WERI-Rb-1 (cell line): ENCODE measurements around the gene PAF1.

Experiments used
- DNase-seq: peaks from one replicate; pipeline ENCODE4 v3.0.0-alpha.2; 2020
- H3K27ac ChIP-seq: fragments of 250-450 bp; sonication (Bioruptor Pico); 2 replicates; pipeline ENCODE4 v1.5.1; 2020; ENCODE audit warnings: mild to moderate bottlenecking, moderate library complexity
- H3K27me3 ChIP-seq: fragments of 250-450 bp; sonication (Bioruptor Pico); 2 replicates; pipeline ENCODE4 v1.5.1; 2021; ENCODE audit warnings: mild to moderate bottlenecking, low read depth, moderate library complexity; ENCODE audit not compliant: insufficient read depth, severe bottlenecking
- H3K36me3 ChIP-seq: fragments of 250-450 bp; sonication (Bioruptor Pico); 2 replicates; pipeline ENCODE4 v1.5.1; 2020; ENCODE audit warnings: mild to moderate bottlenecking, moderate library complexity
- H3K4me3 ChIP-seq: 2 replicates; pipeline ENCODE4 v1.5.1; 2011; ENCODE audit warnings: low read depth, mild to moderate bottlenecking, control low read depth, low read length
- H3K9me3 ChIP-seq: fragments of 250-450 bp; sonication (Bioruptor Pico); 2 replicates; pipeline ENCODE4 v1.5.1; 2021; ENCODE audit warnings: mild to moderate bottlenecking, moderate library complexity; ENCODE audit not compliant: severe bottlenecking
- TF ChIP-seq, protein P1 (sequence below): IDR thresholded peaks from 2 replicates; pipeline ENCODE4 v1.5.1; 2011; ENCODE audit warnings: low read depth, mild to moderate bottlenecking, control low read depth, inconsistent platforms, low read length

Gene PAF1

GRCh38 chr19:39369200-39369599 lies 21.7 kb downstream of the PAF1 start:
- peaks cover 75% of the 10 kb centered on the region for H3K36me3 ChIP-seq

GRCh38 chr19:39365531-39365930 lies 25.4 kb downstream of the PAF1 start:
- H3K9me3 ChIP-seq: no peaks in the 10 kb centered on the region
- no peak overlapping the region for H3K4me3 ChIP-seq
- peaks cover 57% of the 10 kb centered on the region for H3K36me3 ChIP-seq
- H3K27ac ChIP-seq: no peak overlapping the region
- H3K27me3 ChIP-seq: no peaks in the 10 kb centered on the region
- DNase-seq: no peak
- TF ChIP-seq, protein P1, sequence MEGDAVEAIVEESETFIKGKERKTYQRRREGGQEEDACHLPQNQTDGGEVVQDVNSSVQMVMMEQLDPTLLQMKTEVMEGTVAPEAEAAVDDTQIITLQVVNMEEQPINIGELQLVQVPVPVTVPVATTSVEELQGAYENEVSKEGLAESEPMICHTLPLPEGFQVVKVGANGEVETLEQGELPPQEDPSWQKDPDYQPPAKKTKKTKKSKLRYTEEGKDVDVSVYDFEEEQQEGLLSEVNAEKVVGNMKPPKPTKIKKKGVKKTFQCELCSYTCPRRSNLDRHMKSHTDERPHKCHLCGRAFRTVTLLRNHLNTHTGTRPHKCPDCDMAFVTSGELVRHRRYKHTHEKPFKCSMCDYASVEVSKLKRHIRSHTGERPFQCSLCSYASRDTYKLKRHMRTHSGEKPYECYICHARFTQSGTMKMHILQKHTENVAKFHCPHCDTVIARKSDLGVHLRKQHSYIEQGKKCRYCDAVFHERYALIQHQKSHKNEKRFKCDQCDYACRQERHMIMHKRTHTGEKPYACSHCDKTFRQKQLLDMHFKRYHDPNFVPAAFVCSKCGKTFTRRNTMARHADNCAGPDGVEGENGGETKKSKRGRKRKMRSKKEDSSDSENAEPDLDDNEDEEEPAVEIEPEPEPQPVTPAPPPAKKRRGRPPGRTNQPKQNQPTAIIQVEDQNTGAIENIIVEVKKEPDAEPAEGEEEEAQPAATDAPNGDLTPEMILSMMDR: no peak

More at GRCh38 chr19:39369200-39369599, 21.7 kb downstream of the PAF1 start:
- no peak overlapping the region for H3K27ac ChIP-seq
- no peak for DNase-seq
- H3K9me3 ChIP-seq: no peaks in the 10 kb centered on the region
- no peak overlapping the region for H3K4me3 ChIP-seq
- TF ChIP-seq, protein P1: no peak
- no peaks in the 10 kb centered on the region for H3K27me3 ChIP-seq

- Histone ChIP-seq H3K9me3 (no peaks in the 10 kb centered on the region), H3K36me3 (peaks cover 54% of the 10 kb centered on the region), H3K27me3 (no peaks in the 10 kb centered on the region), H3K4me3 (no peak overlapping the region), H3K27ac (no peak overlapping the region)
- TF ChIP-seq, protein P1: no peak
- no peak for DNase-seq
These were observed 26.9 kb downstream of the PAF1 start for GRCh38 chr19:39363901-39364457.

DNA sequence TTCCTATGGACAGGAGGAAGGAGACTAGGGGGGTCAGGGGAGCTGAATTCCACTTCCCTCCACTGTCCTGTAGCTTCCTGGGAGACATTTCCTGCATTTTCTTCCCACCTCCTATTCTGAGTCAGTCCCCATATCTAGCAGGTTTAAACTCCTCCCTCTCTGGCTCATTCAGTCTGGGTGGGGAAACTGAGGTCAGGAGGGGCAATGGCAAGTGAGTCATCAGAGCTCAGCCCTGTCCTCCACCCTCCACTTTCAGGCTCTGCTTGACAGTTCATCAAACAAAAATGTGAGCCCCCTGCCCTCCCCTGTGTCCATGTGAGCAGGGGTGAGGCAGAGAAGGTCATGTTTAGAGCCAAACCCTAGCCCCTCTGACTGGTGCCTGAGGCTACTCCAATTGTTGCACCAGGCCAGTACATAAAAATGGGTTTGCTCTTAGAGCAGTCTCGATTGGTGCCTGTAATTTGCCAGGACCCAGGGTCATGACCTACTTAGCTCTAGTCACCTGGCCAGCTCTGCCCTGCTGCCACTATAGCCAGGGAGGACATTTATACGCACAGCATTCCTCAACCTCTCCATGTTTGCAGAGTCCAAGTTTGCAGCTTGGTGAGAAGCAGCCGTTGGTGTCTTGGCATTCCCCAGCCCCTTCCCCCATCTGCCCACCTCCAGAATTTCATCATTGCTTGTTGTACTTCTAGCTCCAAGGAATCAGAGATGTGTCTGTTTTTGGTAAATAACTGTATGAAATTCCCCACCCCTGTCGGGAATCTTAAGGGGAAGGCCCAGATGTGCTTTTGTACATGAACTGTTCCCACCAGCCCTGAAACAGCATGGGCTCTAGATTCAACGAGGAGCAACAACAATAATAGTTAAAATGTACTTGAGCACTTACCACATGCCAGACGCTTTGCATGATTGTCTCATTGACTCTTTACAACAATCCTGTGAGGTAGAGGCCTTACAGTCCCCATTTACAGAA lies 27.9 kb downstream of the PAF1 start:
- DNase-seq: no peak
- H3K27ac ChIP-seq: no peak overlapping the region

GRCh38 chr19:39360599-39360998 lies 30.3 kb downstream of the PAF1 start:
- DNase-seq: no peak
- no peak overlapping the region for H3K27ac ChIP-seq
- no peaks in the 10 kb centered on the region for H3K27me3 ChIP-seq
- TF ChIP-seq, protein P1: no peak
- no peak overlapping the region for H3K4me3 ChIP-seq
- H3K36me3 ChIP-seq: peaks cover 70% of the 10 kb centered on the region
- no peaks in the 10 kb centered on the region for H3K9me3 ChIP-seq

More for the DNA sequence above, 27.9 kb downstream of the PAF1 start:
- Histone ChIP-seq H3K27me3 (no peaks in the 10 kb centered on the region), H3K4me3 (no peak overlapping the region), H3K36me3 (peaks cover 55% of the 10 kb centered on the region), H3K9me3 (no peaks in the 10 kb centered on the region)
- TF ChIP-seq, protein P1: no peak
